PC-3 (cell line): ENCODE measurements around the gene JPT2. TPM values are rescaled to one million over a fixed set of nuclear protein-coding genes. Genes with fewer than 3 reads are reported as not detected.

Experiments
- ATAC-seq: fragments of 200-7000 bp; cut with Tn5 transposase; 2 replicates; pipeline ENCODE4 v1.9.1; 2020; ENCODE audit warnings: mild to moderate bottlenecking, moderate library complexity
- BruUV-seq: library from RNA; stranded (reverse); fragments of 400-500 nt; replicated peaks from 2 replicates; lab custom pipeline; 2021; lab: Mats Ljungman, UMichigan
- CTCF ChIA-PET: fragments of 300-600 bp; sonication (Branson Sonifier 250); formaldehyde crosslinking; loops from one replicate; lab custom pipeline; 2022; ENCODE audit warnings: antibody characterized with exemption; lab: Charles Lee
- POLR2A ChIA-PET: fragments of 300-600 bp; sonication (Branson Sonifier 250); formaldehyde crosslinking; loops from one replicate; lab custom pipeline; 2022; ENCODE audit warnings: antibody characterized with exemption; ENCODE audit not compliant: unreplicated experiment; lab: Charles Lee
- DNase-seq: peaks from one replicate; pipeline ENCODE4 v3.0.0-alpha.2; 2015
- H2AFZ ChIP-seq: fragments of 300-600 bp; sonication (generic); 2 replicates; pipeline ENCODE4 v1.6.0; 2016; ENCODE audit warnings: antibody characterized with exemption, low read length
- H3F3A ChIP-seq: fragments of 300-600 bp; sonication (generic); one replicate; pipeline ENCODE4 v1.6.0; 2017; ENCODE audit warnings: antibody characterized with exemption, low read length, control low read depth, mild to moderate bottlenecking; ENCODE audit not compliant: unreplicated experiment
- H3K27ac ChIP-seq: fragments of 300-600 bp; sonication (generic); 2 replicates; pipeline ENCODE4 v1.5.1; 2016; ENCODE audit warnings: mild to moderate bottlenecking, low read length
- H3K27me3 ChIP-seq: fragments of 300-600 bp; sonication (generic); 2 replicates; pipeline ENCODE4 v1.6.1; 2016; ENCODE audit warnings: low read length, mixed read lengths
- H3K36me3 ChIP-seq: fragments of 300-600 bp; sonication (generic); 2 replicates; pipeline ENCODE4 v1.6.1; 2016; ENCODE audit warnings: low read depth, mixed run types, low read length, mixed read lengths
- H3K4me1 ChIP-seq: fragments of 300-600 bp; sonication (generic); 2 replicates; pipeline ENCODE4 v1.5.1; 2016; ENCODE audit warnings: low read length; ENCODE audit not compliant: insufficient read depth
- H3K4me2 ChIP-seq: fragments of 300-600 bp; sonication (generic); 2 replicates; pipeline ENCODE4 v1.6.0; 2016; ENCODE audit warnings: low read length
- H3K4me3 ChIP-seq: fragments of 300-600 bp; sonication (generic); 2 replicates; pipeline ENCODE4 v1.5.1; 2016; ENCODE audit warnings: mild to moderate bottlenecking, low read length, mixed read lengths
- H3K79me2 ChIP-seq: fragments of 300-600 bp; sonication (generic); 2 replicates; pipeline ENCODE4 v1.6.1; 2017; ENCODE audit warnings: low read length, mixed read lengths
- H3K9ac ChIP-seq: fragments of 300-600 bp; sonication (generic); 2 replicates; pipeline ENCODE4 v1.6.0; 2016; ENCODE audit warnings: mild to moderate bottlenecking, low read length
- H3K9me2 ChIP-seq: fragments of 300-600 bp; sonication (generic); replicated peaks from 2 replicates; pipeline ENCODE4 v1.6.1; 2016; ENCODE audit warnings: mixed run types, low read length, mixed read lengths
- H3K9me3 ChIP-seq: fragments of 300-600 bp; sonication (generic); 2 replicates; pipeline ENCODE4 v1.6.1; 2016; ENCODE audit warnings: low read length, mixed read lengths
- H4K20me1 ChIP-seq: fragments of 300-600 bp; sonication (generic); 2 replicates; pipeline ENCODE4 v1.6.1; 2016; ENCODE audit warnings: low read length, mixed read lengths
- CTCF ChIP-seq: fragments of 300-600 bp; sonication (generic); conservative IDR thresholded peaks from 2 replicates; pipeline ENCODE4 v1.5.1; 2017; ENCODE audit warnings: antibody characterized with exemption, low read depth, mild to moderate bottlenecking, low read length
- EZH2 ChIP-seq: fragments of 300-600 bp; sonication (generic); IDR thresholded peaks from one replicate; pipeline ENCODE4 v1.6.1; 2017; ENCODE audit warnings: antibody characterized with exemption, mild to moderate bottlenecking, low read length; ENCODE audit not compliant: unreplicated experiment
- EZH2phosphoT487 ChIP-seq: fragments of 300-600 bp; sonication (generic); IDR thresholded peaks from 2 replicates; pipeline ENCODE4 v1.6.1; 2018; ENCODE audit warnings: mild to moderate bottlenecking, antibody characterized with exemption, low read length, borderline replicate concordance
- intact Hi-C: fragments of 100-400 bp; cut with micrococcal nuclease; formaldehyde crosslinking; loops from 2 replicates; pipeline ENCODE4 v1.9.0; 2023
- total RNA-seq: library from RNA; depleted of rRNA; stranded (reverse); fragments of >200 nt; gene quantifications from 2 replicates; pipeline ENCODE4 v1.2.3, GENCODE V29; 2014

JPT2 gene
- total RNA-seq, 1 experiment from 2014 or later, result 85.2 TPM

GRCh38 chr16:1708083-1708767, 30.1 kb downstream of the JPT2 start:
- Histone ChIP-seq H2AFZ (no peak overlapping the region), H3K36me3 (no peaks in the 10 kb centered on the region), H3K4me1 (peaks cover 27% of the 10 kb centered on the region), H3K4me2 (peak overlapping the region; percentile 85), H3K4me3 (peak overlapping the region; percentile 96), H3K9me2 (no peaks in the 10 kb centered on the region), H3K9me3 (no peaks in the 10 kb centered on the region), H3F3A (peaks cover 4% of the 10 kb centered on the region), H4K20me1 (peaks cover 17% of the 10 kb centered on the region), H3K27me3 (no peaks in the 10 kb centered on the region), H3K9ac (no peak overlapping the region), H3K27ac (peak overlapping the region; percentile 9; the same call in 1 of the 2 replicates), H3K79me2 (peaks cover 66% of the 10 kb centered on the region)
- ChIA-PET CTCF (interaction anchor here (0.6 to 1.0 kb wide), 3 partner anchors 15 to 651 kb away, joined by 3 to 4 read pairs (median 4); no protein-coding TSS in a partner anchor), POLR2A (interaction anchor here (0.6 to 1.5 kb wide), 2 partner anchors 31 to 74 kb away, joined by 3 to 4 read pairs; partner anchors contain the start of genes NUBP2 and SPSB3)
- no TSS peak for BruUV-seq
- TF ChIP-seq CTCF, result no peak
- no peak for TF ChIP-seq EZH2phosphoT487
- TF ChIP-seq EZH2, result no peak
- no peak for ATAC-seq
- DNase-seq, result no peak
- intact Hi-C loops, result loop anchor here (5.0 kb wide), 1 partner anchor 96 kb away; the partner anchor contains the start of genes CRAMP1 and IFT140

- DNase-seq, result peak; percentile 81
- H3K36me3 ChIP-seq, result no peaks in the 10 kb centered on the region
- no TSS peak for BruUV-seq
- H3K27ac ChIP-seq, result no peak overlapping the region
- no peaks in the 10 kb centered on the region for H3K9me3 ChIP-seq
- H3K79me2 ChIP-seq, result peaks cover 71% of the 10 kb centered on the region
- H3K27me3 ChIP-seq, result no peaks in the 10 kb centered on the region
- no peak overlapping the region for H3K9ac ChIP-seq
- H2AFZ ChIP-seq, result no peak overlapping the region
- ChIA-PET CTCF (interaction anchor here (0.6 to 1.0 kb wide), 3 partner anchors 14 to 652 kb away, joined by 3 to 4 read pairs (median 3); no protein-coding TSS in a partner anchor), POLR2A (interaction anchor here (0.6 to 1.5 kb wide), 4 partner anchors 30 to 74 kb away, joined by 3 to 4 read pairs (median 4); partner anchors contain the start of genes JPT2, NUBP2 and SPSB3)
- peaks cover 27% of the 10 kb centered on the region for H3K4me1 ChIP-seq
- TF ChIP-seq EZH2phosphoT487, result no peak
- TF ChIP-seq EZH2, result no peak
- TF ChIP-seq CTCF, result no peak
- peak overlapping the region; percentile 85 for H3K4me2 ChIP-seq
- peak overlapping the region; percentile 96; the same call in 1 of the 2 replicates for H3K4me3 ChIP-seq
- peaks cover 17% of the 10 kb centered on the region for H4K20me1 ChIP-seq
- no peaks in the 10 kb centered on the region for H3K9me2 ChIP-seq
- intact Hi-C loops, result loop anchor here (5.0 kb wide), 1 partner anchor 96 kb away; the partner anchor contains the start of genes CRAMP1 and IFT140
- peak; percentile 68 for ATAC-seq
- peaks cover 4% of the 10 kb centered on the region for H3F3A ChIP-seq
These were observed 30.7 kb downstream of the JPT2 start for GRCh38 chr16:1708768-1709180.
